Stimulated activated CD4-positive, alpha-beta T cell treated with anti-CD3 and anti-CD28 coated beads, Interleukin-12 subunit alpha, Interleukin-12 subunit beta, amount 100 ng/mL, for 24 hours (primary cell): ENCODE data around the gene CRIP2.
A peak's percentile ranks its signal among the peaks of the same experiment; 100 is the strongest.

Experiments used
- DNase-seq, 2 experiments: peaks; one replicate each; pipeline ENCODE4 v3.0.0-alpha.2; 2020; ENCODE audit warnings: low read depth in 2 of 2

The CRIP2 gene

GRCh38 chr14:105487986-105488777 lies 13.6 kb downstream of the CRIP2 start:
- DNase-seq: no peak

- no peak for DNase-seq
These were observed 14.3 kb downstream of the CRIP2 start for GRCh38 chr14:105488781-105489541.

- peak; percentile 63 to 80 for DNase-seq
These were observed 15.1 kb downstream of the CRIP2 start for GRCh38 chr14:105489542-105490266.

- DNase-seq: no peak
These were observed 15.6 kb downstream of the CRIP2 start for GRCh38 chr14:105490267-105490571.

GRCh38 chr14:105490572-105491365 lies 16.1 kb downstream of the CRIP2 start, which contains the start of gene TEDC1:
Gene TEDC1, plus strand, starts transcription at chr14:105491246. Its CDS starts 130 bp downstream, at chr14:105491376.
- peak; percentile 98 to 99 for DNase-seq

GRCh38 chr14:105491366-105491973 lies 16.8 kb downstream of the CRIP2 start:
- peak; percentile 78 to 92 for DNase-seq

- no peak for DNase-seq
These were observed 17.7 kb downstream of the CRIP2 start for GRCh38 chr14:105492031-105492970.

GRCh38 chr14:105492971-105493871 lies 18.6 kb downstream of the CRIP2 start:
- DNase-seq: no peak

GRCh38 chr14:105493921-105494605 lies 19.4 kb downstream of the CRIP2 start:
- DNase-seq: no peak

- DNase-seq: no peak
These were observed 19.9 kb downstream of the CRIP2 start for GRCh38 chr14:105494606-105494929.

- DNase-seq: no peak
These were observed 20.7 kb downstream of the CRIP2 start for GRCh38 chr14:105495101-105495989.

- DNase-seq: no peak
These were observed 21.6 kb downstream of the CRIP2 start for GRCh38 chr14:105495990-105496830.

GRCh38 chr14:105496831-105497591 lies 22.4 kb downstream of the CRIP2 start:
- DNase-seq: no peak

- no peak for DNase-seq
These were observed 23.2 kb downstream of the CRIP2 start for GRCh38 chr14:105497671-105498429.
